Measurements from ENCODE around the gene MYRIP.

MYRIP gene

GRCh38 chr3:40143283-40144090 lies 334.1 kb downstream of the MYRIP start:
- no peak for DNase-seq

- no peak for DNase-seq
Measured at GRCh38 chr3:40148827-40149226, 339.4 kb downstream of the MYRIP start.

- no peak for DNase-seq
Measured at GRCh38 chr3:40152482-40153133, 343.2 kb downstream of the MYRIP start.

- DNase-seq = no peak
Measured at GRCh38 chr3:40160933-40161332, 351.5 kb downstream of the MYRIP start.

GRCh38 chr3:40162616-40163015 lies 353.2 kb downstream of the MYRIP start:
- no peak for DNase-seq

- no peak for DNase-seq
Measured at GRCh38 chr3:40166997-40167396, 357.6 kb downstream of the MYRIP start.

GRCh38 chr3:40167958-40168357 lies 358.5 kb downstream of the MYRIP start:
- DNase-seq = no peak

GRCh38 chr3:40169983-40170382 lies 360.6 kb downstream of the MYRIP start:
- no peak for DNase-seq

- no peak for DNase-seq
Measured at GRCh38 chr3:40170395-40170794, 361.0 kb downstream of the MYRIP start.

- no peak for DNase-seq
Measured at GRCh38 chr3:40172560-40172959, 363.2 kb downstream of the MYRIP start.

GRCh38 chr3:40173227-40173721 lies 363.9 kb downstream of the MYRIP start:
- DNase-seq = no peak

- DNase-seq = no peak
Measured at GRCh38 chr3:40178012-40178594, 368.7 kb downstream of the MYRIP start.

- DNase-seq = peak; percentile 52
Measured at GRCh38 chr3:40179016-40179415, 369.6 kb downstream of the MYRIP start.

- no peak for DNase-seq
Measured at GRCh38 chr3:40181182-40181581, 371.8 kb downstream of the MYRIP start.

GRCh38 chr3:40185029-40185695 lies 375.8 kb downstream of the MYRIP start:
- no peak for DNase-seq

- DNase-seq = no peak
Measured at GRCh38 chr3:40186508-40186907, 377.1 kb downstream of the MYRIP start.

- no peak for DNase-seq
Measured at GRCh38 chr3:40187945-40188344, 378.5 kb downstream of the MYRIP start.

GRCh38 chr3:40189118-40189517 lies 379.7 kb downstream of the MYRIP start:
- no peak for DNase-seq

GRCh38 chr3:40190056-40190455 lies 380.6 kb downstream of the MYRIP start:
- no peak for DNase-seq

- no peak for DNase-seq
Measured at GRCh38 chr3:40191251-40191650, 381.8 kb downstream of the MYRIP start.

- no peak for DNase-seq
Measured at GRCh38 chr3:40191850-40192448, 382.5 kb downstream of the MYRIP start.

- DNase-seq = no peak
Measured at GRCh38 chr3:40192628-40193027, 383.2 kb downstream of the MYRIP start.

- DNase-seq = no peak
Measured at GRCh38 chr3:40196966-40197365, 387.6 kb downstream of the MYRIP start.

Measured in COR-L47 (cell line).